ENCODE data around the gene MCF2L.

The MCF2L gene

GRCh38 chr13:112994781-112995355, 25.9 kb downstream of the MCF2L start:
- H3K27ac ChIP-seq (ENCODE audit: low read length, poor library complexity, severe bottlenecking) = no peak overlapping the region
- no peak overlapping the region for H3K14ac ChIP-seq (ENCODE audit: low read length in 2 of 2)
- peaks cover 24 to 92% of the 10 kb centered on the region in 2 experiments for H3K27me3 ChIP-seq (ENCODE audit: control insufficient read depth in 1 of 2, insufficient read depth in 1 of 2, low read length in 2 of 2)
- no peaks in the 10 kb centered on the region for H3K9me3 ChIP-seq (ENCODE audit: control insufficient read depth, low read length)
- no peaks in the 10 kb centered on the region for H3K4me1 ChIP-seq (ENCODE audit: control insufficient read depth, insufficient read depth, low read depth, low read length)
- no peak overlapping the region for H2BK5ac ChIP-seq (ENCODE audit: low read depth, low read length, poor library complexity, severe bottlenecking)
- H4K8ac ChIP-seq (ENCODE audit: low read length) = no peak overlapping the region
- no peak for DNase-seq
- 88% methylated on average over 34 of the region's 34 CpGs for WGBS
- H2AK5ac ChIP-seq (ENCODE audit: low read length, severe bottlenecking) = no peak overlapping the region
- H3K4me2 ChIP-seq (ENCODE audit: low read length, poor library complexity, severe bottlenecking) = no peak overlapping the region
- no peak overlapping the region for H3K18ac ChIP-seq (ENCODE audit: low read depth in 1 of 2, low read length in 2 of 2)
- H3K9ac ChIP-seq (ENCODE audit: low read length) = no peak overlapping the region
- H2BK15ac ChIP-seq (ENCODE audit: low read depth, poor library complexity, severe bottlenecking) = no peak overlapping the region
- no peak overlapping the region for H3K23ac ChIP-seq (ENCODE audit: low read length in 2 of 2)
- no peak overlapping the region for H2BK120ac ChIP-seq (ENCODE audit: low read depth, low read length)
- H3K79me1 ChIP-seq (replicated peaks; ENCODE audit: low read length, poor library complexity, severe bottlenecking) = no peaks in the 10 kb centered on the region
- no peaks in the 10 kb centered on the region for H3K36me3 ChIP-seq (ENCODE audit: control insufficient read depth in 1 of 2, insufficient read depth in 2 of 2, low read depth in 1 of 2, low read length in 2 of 2)
- no peak overlapping the region for H2AFZ ChIP-seq (ENCODE audit: low read depth, low read length)
- no peak overlapping the region for H4K91ac ChIP-seq (ENCODE audit: low read length)
- no peak overlapping the region for H3K4me3 ChIP-seq (ENCODE audit: insufficient read depth in 1 of 2, low read depth in 1 of 2, low read length in 2 of 2)
- no peak overlapping the region for H3K4ac ChIP-seq (ENCODE audit: low read depth in 1 of 2, low read length in 2 of 2)
- no peak overlapping the region for H2BK12ac ChIP-seq (ENCODE audit: low read length in 2 of 2)

- H3K36me3 ChIP-seq (ENCODE audit: control insufficient read depth in 1 of 2, insufficient read depth in 2 of 2, low read depth in 1 of 2, low read length in 2 of 2) = no peaks in the 10 kb centered on the region
- H3K4me1 ChIP-seq (ENCODE audit: control insufficient read depth, insufficient read depth, low read depth, low read length) = no peaks in the 10 kb centered on the region
- no peak overlapping the region for H2AFZ ChIP-seq (ENCODE audit: low read depth, low read length)
- H4K8ac ChIP-seq (ENCODE audit: low read length) = no peak overlapping the region
- no peak overlapping the region for H2BK120ac ChIP-seq (ENCODE audit: low read depth, low read length)
- H2BK12ac ChIP-seq (ENCODE audit: low read length in 2 of 2) = no peak overlapping the region
- no peak overlapping the region for H3K14ac ChIP-seq (ENCODE audit: low read length in 2 of 2)
- no peaks in the 10 kb centered on the region for H3K9me3 ChIP-seq (ENCODE audit: control insufficient read depth, low read length)
- H3K23ac ChIP-seq (ENCODE audit: low read length in 2 of 2) = no peak overlapping the region
- H3K4me3 ChIP-seq (ENCODE audit: insufficient read depth in 1 of 2, low read depth in 1 of 2, low read length in 2 of 2) = peak overlapping the region in 1 of 2 experiments; percentile 5
- H3K27ac ChIP-seq (ENCODE audit: low read length, poor library complexity, severe bottlenecking) = no peak overlapping the region
- H3K4me2 ChIP-seq (ENCODE audit: low read length, poor library complexity, severe bottlenecking) = no peak overlapping the region
- H2AK5ac ChIP-seq (ENCODE audit: low read length, severe bottlenecking) = no peak overlapping the region
- peaks cover 22 to 92% of the 10 kb centered on the region in 2 experiments for H3K27me3 ChIP-seq (ENCODE audit: control insufficient read depth in 1 of 2, insufficient read depth in 1 of 2, low read length in 2 of 2)
- no peak for DNase-seq
- WGBS = 83% methylated on average over 26 of the region's 27 CpGs
- H3K4ac ChIP-seq (ENCODE audit: low read depth in 1 of 2, low read length in 2 of 2) = no peak overlapping the region
- H2BK15ac ChIP-seq (ENCODE audit: low read depth, poor library complexity, severe bottlenecking) = no peak overlapping the region
- no peak overlapping the region for H2BK5ac ChIP-seq (ENCODE audit: low read depth, low read length, poor library complexity, severe bottlenecking)
- no peaks in the 10 kb centered on the region for H3K79me1 ChIP-seq (replicated peaks; ENCODE audit: low read length, poor library complexity, severe bottlenecking)
- H3K18ac ChIP-seq (ENCODE audit: low read depth in 1 of 2, low read length in 2 of 2) = no peak overlapping the region
- H3K9ac ChIP-seq (ENCODE audit: low read length) = no peak overlapping the region
- H4K91ac ChIP-seq (ENCODE audit: low read length) = no peak overlapping the region
Measured at GRCh38 chr13:112995395-112996191, 26.6 kb downstream of the MCF2L start.

GRCh38 chr13:112996671-112997091, 27.7 kb downstream of the MCF2L start:
- Histone ChIP-seq H3K27me3 (ENCODE audit: control insufficient read depth in 1 of 2, insufficient read depth in 1 of 2, low read length in 2 of 2) (peaks cover 33 to 92% of the 10 kb centered on the region in 2 experiments), H3K18ac (ENCODE audit: low read depth in 1 of 2, low read length in 2 of 2) (no peak overlapping the region), H2AK5ac (ENCODE audit: low read length, severe bottlenecking) (no peak overlapping the region), H3K4ac (ENCODE audit: low read depth in 1 of 2, low read length in 2 of 2) (no peak overlapping the region), H3K23ac (ENCODE audit: low read length in 2 of 2) (no peak overlapping the region), H3K4me3 (ENCODE audit: insufficient read depth in 1 of 2, low read depth in 1 of 2, low read length in 2 of 2) (no peak overlapping the region), H3K14ac (ENCODE audit: low read length in 2 of 2) (no peak overlapping the region), H2AFZ (ENCODE audit: low read depth, low read length) (no peak overlapping the region), H4K91ac (ENCODE audit: low read length) (peak overlapping the region; percentile 22), H3K4me2 (ENCODE audit: low read length, poor library complexity, severe bottlenecking) (no peak overlapping the region), H3K27ac (ENCODE audit: low read length, poor library complexity, severe bottlenecking) (no peak overlapping the region), H3K9me3 (ENCODE audit: control insufficient read depth, low read length) (no peaks in the 10 kb centered on the region), H3K4me1 (ENCODE audit: control insufficient read depth, insufficient read depth, low read depth, low read length) (peaks cover 6% of the 10 kb centered on the region), H3K79me1 (replicated peaks; ENCODE audit: low read length, poor library complexity, severe bottlenecking) (no peaks in the 10 kb centered on the region), H2BK12ac (ENCODE audit: low read length in 2 of 2) (no peak overlapping the region), H2BK5ac (ENCODE audit: low read depth, low read length, poor library complexity, severe bottlenecking) (no peak overlapping the region), H2BK120ac (ENCODE audit: low read depth, low read length) (no peak overlapping the region), H2BK15ac (ENCODE audit: low read depth, poor library complexity, severe bottlenecking) (no peak overlapping the region), H4K8ac (ENCODE audit: low read length) (no peak overlapping the region), H3K36me3 (ENCODE audit: control insufficient read depth in 1 of 2, insufficient read depth in 2 of 2, low read depth in 1 of 2, low read length in 2 of 2) (no peaks in the 10 kb centered on the region), H3K9ac (ENCODE audit: low read length) (no peak overlapping the region)
- no peak for DNase-seq
- WGBS = 90% methylated on average over 19 of the region's 19 CpGs

GRCh38 chr13:112997188-112998130, 28.4 kb downstream of the MCF2L start:
- Histone ChIP-seq H3K18ac (ENCODE audit: low read depth in 1 of 2, low read length in 2 of 2) (no peak overlapping the region), H2BK5ac (ENCODE audit: low read depth, low read length, poor library complexity, severe bottlenecking) (no peak overlapping the region), H3K27me3 (ENCODE audit: control insufficient read depth in 1 of 2, insufficient read depth in 1 of 2, low read length in 2 of 2) (peaks cover 38 to 92% of the 10 kb centered on the region in 2 experiments), H3K14ac (ENCODE audit: low read length in 2 of 2) (no peak overlapping the region), H3K79me1 (replicated peaks; ENCODE audit: low read length, poor library complexity, severe bottlenecking) (no peaks in the 10 kb centered on the region), H3K4me1 (ENCODE audit: control insufficient read depth, insufficient read depth, low read depth, low read length) (peaks cover 10% of the 10 kb centered on the region), H3K4me3 (ENCODE audit: insufficient read depth in 1 of 2, low read depth in 1 of 2, low read length in 2 of 2) (no peak overlapping the region), H2BK12ac (ENCODE audit: low read length in 2 of 2) (no peak overlapping the region), H2BK120ac (ENCODE audit: low read depth, low read length) (no peak overlapping the region), H3K9ac (ENCODE audit: low read length) (no peak overlapping the region), H2BK15ac (ENCODE audit: low read depth, poor library complexity, severe bottlenecking) (no peak overlapping the region), H3K4me2 (ENCODE audit: low read length, poor library complexity, severe bottlenecking) (no peak overlapping the region), H4K8ac (ENCODE audit: low read length) (no peak overlapping the region), H3K36me3 (ENCODE audit: control insufficient read depth in 1 of 2, insufficient read depth in 2 of 2, low read depth in 1 of 2, low read length in 2 of 2) (no peaks in the 10 kb centered on the region), H3K4ac (ENCODE audit: low read depth in 1 of 2, low read length in 2 of 2) (no peak overlapping the region), H3K23ac (ENCODE audit: low read length in 2 of 2) (no peak overlapping the region), H2AK5ac (ENCODE audit: low read length, severe bottlenecking) (no peak overlapping the region), H3K9me3 (ENCODE audit: control insufficient read depth, low read length) (no peaks in the 10 kb centered on the region), H2AFZ (ENCODE audit: low read depth, low read length) (no peak overlapping the region), H3K27ac (ENCODE audit: low read length, poor library complexity, severe bottlenecking) (no peak overlapping the region), H4K91ac (ENCODE audit: low read length) (no peak overlapping the region)
- DNase-seq = no peak
- 95% methylated on average over 30 of the region's 30 CpGs for WGBS

Data from mesenchymal stem cell (in vitro differentiated cells and primary cell).